CD4-positive, CD25-positive, alpha-beta regulatory T cell (primary cell): ENCODE data around the gene ALOX15. TPM values are rescaled to one million over a fixed set of nuclear protein-coding genes. Genes with fewer than 3 reads are reported as not detected.
A peak's percentile ranks its signal among the peaks of the same experiment; 100 is the strongest.

Experiments
- ATAC-seq, 2 donors: fragments of 150-1000 bp; cut with Tn5 transposase; one replicate each; pipeline ENCODE4 v1.10.0; 2021; ENCODE audit warnings: low read depth in 2 of 2, moderate number of reproducible peaks in 2 of 2, moderate library complexity in 1 of 2
- DNase-seq, 3 donors: peaks; one replicate each; pipeline versions ENCODE4 v3.0.0 to v3.0.0-alpha.2; 2012 to 2022; ENCODE audit warnings: mixed read lengths in 1 of 3
- H3K27ac ChIP-seq: one replicate; pipeline ENCODE4 v1.7.0; 2013; ENCODE audit warnings: mild to moderate bottlenecking, low read length; ENCODE audit not compliant: insufficient read depth, poor library complexity, severe bottlenecking
- H3K27me3 ChIP-seq: one replicate; pipeline ENCODE4 v1.7.0; 2013; ENCODE audit warnings: low read length; ENCODE audit not compliant: control insufficient read depth, insufficient read depth
- H3K36me3 ChIP-seq: one replicate; pipeline ENCODE4 v1.7.0; 2013; ENCODE audit warnings: mild to moderate bottlenecking, low read length, moderate library complexity; ENCODE audit not compliant: control insufficient read depth, insufficient read depth
- H3K4me1 ChIP-seq: 2 replicates; pipeline ENCODE4 v1.7.0; 2013; ENCODE audit warnings: mild to moderate bottlenecking, low read length; ENCODE audit not compliant: insufficient read depth, control insufficient read depth, poor library complexity, severe bottlenecking
- H3K4me3 ChIP-seq: one replicate; pipeline ENCODE4 v1.7.0; 2013; ENCODE audit warnings: low read depth, mild to moderate bottlenecking, low read length, moderate library complexity
- H3K9me3 ChIP-seq, 2 experiments: 1 replicate in 1 of 2; 2 replicates in 1 of 2; pipeline ENCODE4 v1.7.0; 2013; ENCODE audit warnings: low read length in 2 of 2, mild to moderate bottlenecking in 1 of 2, moderate library complexity in 1 of 2; ENCODE audit not compliant: control insufficient read depth in 2 of 2
- H3K27ac Mint-ChIP-seq, 3 donors: one replicate each; pipeline ENCODE4 v1.8.0; 2020 to 2022; ENCODE audit warnings: mild to moderate bottlenecking in 3 of 3, mixed read lengths in 3 of 3, moderate library complexity in 2 of 3
- H3K27me3 Mint-ChIP-seq: one replicate; pipeline ENCODE4 v1.8.0; 2022; ENCODE audit warnings: mild to moderate bottlenecking, mixed read lengths
- H3K36me3 Mint-ChIP-seq: one replicate; pipeline ENCODE4 v1.8.0; 2020; ENCODE audit warnings: mixed read lengths
- H3K4me1 Mint-ChIP-seq, 4 donors: one replicate each; pipeline ENCODE4 v1.8.0; 2020 to 2022; ENCODE audit warnings: mixed read lengths in 4 of 4, mild to moderate bottlenecking in 1 of 4
- H3K4me3 Mint-ChIP-seq, 4 donors: one replicate each; pipeline ENCODE4 v1.8.0; 2020 to 2022; ENCODE audit warnings: mild to moderate bottlenecking in 4 of 4, mixed read lengths in 4 of 4, moderate library complexity in 3 of 4
- H3K9me3 Mint-ChIP-seq, 7 donors: one replicate each; pipeline ENCODE4 v1.8.0; 2020 to 2022; ENCODE audit warnings: mixed read lengths in 7 of 7, mild to moderate bottlenecking in 3 of 7, moderate library complexity in 2 of 7
- polyA plus RNA-seq, 4 donors: library from polyadenylated mRNA; unstranded; fragments of 300-500 nt; fragmentation: Illumina TruSeq; gene quantifications; one replicate each; pipeline ENCODE4 v1.2.3, GENCODE V29; 2021
- total RNA-seq: library from RNA; stranded (reverse); gene quantifications from one replicate; pipeline ENCODE4 v1.2.3, GENCODE V29; 2022

ALOX15 gene
- total and polyA plus RNA-seq, 5 donors from 2014 or later = not detected

DNA sequence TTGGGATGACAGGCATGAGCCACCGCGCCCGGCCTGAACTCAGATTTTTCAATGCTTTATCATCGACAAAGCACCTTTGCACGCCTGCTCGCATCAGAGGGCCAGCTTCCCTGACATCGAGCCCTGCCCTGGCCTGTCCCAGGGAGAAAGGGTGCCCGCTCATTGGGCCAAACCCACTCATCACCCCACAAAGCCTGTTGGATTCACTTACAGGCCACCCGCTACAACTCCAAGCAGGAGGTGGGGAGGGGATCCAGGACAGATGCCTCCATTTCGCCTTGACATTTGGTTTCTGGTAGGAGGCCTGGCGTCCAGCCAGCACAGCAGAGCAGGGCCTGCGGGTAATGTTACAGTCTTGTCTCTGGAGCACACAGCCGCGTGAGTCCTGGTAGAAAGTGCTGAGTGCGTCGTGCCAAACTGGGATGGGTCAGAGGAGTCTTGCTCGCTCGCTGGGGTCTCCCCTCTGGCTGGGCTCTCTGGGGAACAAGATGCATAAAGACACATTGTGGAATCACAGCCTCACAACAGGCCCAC, 37.3 kb downstream of the ALOX15 start:
- Mint-ChIP-seq H3K27ac (no peak overlapping the region), H3K27me3 (peaks cover 12% of the 10 kb centered on the region), H3K9me3 (no peaks in the 10 kb centered on the region), H3K36me3 (no peaks in the 10 kb centered on the region), H3K4me1 (no peaks in the 10 kb centered on the region), H3K4me3 (no peak overlapping the region)
- peaks cover 6% of the 10 kb centered on the region for H3K27me3 ChIP-seq
- H3K36me3 ChIP-seq = no peaks in the 10 kb centered on the region
- H3K9me3 ChIP-seq = no peaks in the 10 kb centered on the region
- H3K27ac ChIP-seq = no peak overlapping the region
- H3K4me3 ChIP-seq = no peak overlapping the region
- no peak for DNase-seq
- ATAC-seq = no peak
- H3K4me1 ChIP-seq = no peaks in the 10 kb centered on the region

DNA sequence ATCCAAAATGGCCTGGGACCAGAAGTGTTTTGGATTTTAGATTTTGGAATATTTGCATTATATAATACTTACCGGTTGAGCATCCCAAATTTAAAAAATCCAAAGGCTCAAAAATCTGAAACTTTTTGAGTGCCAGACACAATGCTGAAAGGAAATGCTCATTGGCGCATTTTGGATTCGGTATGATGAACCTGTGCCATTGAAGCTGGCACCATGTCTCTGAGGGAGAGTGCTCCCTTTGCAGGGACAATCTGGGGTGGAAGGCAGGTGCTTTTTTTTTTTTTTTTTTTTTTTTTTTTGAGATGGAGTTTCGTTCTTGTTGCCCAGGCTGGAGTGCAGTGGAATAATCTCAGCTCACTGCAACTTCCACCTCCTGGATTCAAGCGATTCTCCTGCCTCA, 39.4 kb downstream of the ALOX15 start:
- no peaks in the 10 kb centered on the region for H3K9me3 ChIP-seq
- H3K9me3 Mint-ChIP-seq = no peaks in the 10 kb centered on the region
- no peaks in the 10 kb centered on the region for H3K36me3 ChIP-seq
- no peaks in the 10 kb centered on the region for H3K4me1 Mint-ChIP-seq
- H3K27ac Mint-ChIP-seq = peak overlapping the region in 1 of 3 donors; percentile 20
- no peaks in the 10 kb centered on the region for H3K27me3 ChIP-seq
- DNase-seq = no peak
- no peak overlapping the region for H3K4me3 Mint-ChIP-seq
- peaks cover 2% of the 10 kb centered on the region for H3K27me3 Mint-ChIP-seq
- ATAC-seq = no peak
- H3K4me1 ChIP-seq = no peaks in the 10 kb centered on the region
- H3K36me3 Mint-ChIP-seq = no peaks in the 10 kb centered on the region
- H3K4me3 ChIP-seq = no peak overlapping the region
- no peak overlapping the region for H3K27ac ChIP-seq

DNA sequence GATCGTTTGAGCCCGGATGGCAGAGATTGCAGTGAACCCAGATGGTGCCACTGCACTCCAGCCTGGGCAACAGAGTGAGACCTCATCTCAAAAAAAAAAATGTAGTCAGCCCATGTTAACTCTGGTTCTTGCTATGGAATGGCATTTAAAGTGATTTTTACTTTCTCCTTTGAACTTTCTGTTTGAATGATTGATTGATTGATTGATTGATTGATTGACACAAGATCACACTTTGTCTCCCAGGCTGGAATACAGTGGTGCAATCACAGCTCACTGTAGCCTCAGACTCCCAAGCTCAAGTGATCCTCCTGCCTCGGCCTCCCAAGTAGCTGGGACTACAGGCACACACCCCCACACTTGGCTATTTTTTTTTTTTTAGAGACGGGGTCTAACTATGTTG, 40.2 kb downstream of the ALOX15 start:
- Histone ChIP-seq H3K9me3 (no peaks in the 10 kb centered on the region), H3K27ac (no peak overlapping the region), H3K4me3 (no peak overlapping the region), H3K4me1 (no peaks in the 10 kb centered on the region), H3K27me3 (no peaks in the 10 kb centered on the region), H3K36me3 (no peaks in the 10 kb centered on the region)
- H3K4me3 Mint-ChIP-seq = no peak overlapping the region
- DNase-seq (no peak), ATAC-seq (no peak)
- no peaks in the 10 kb centered on the region for H3K36me3 Mint-ChIP-seq
- no peaks in the 10 kb centered on the region for H3K9me3 Mint-ChIP-seq
- H3K4me1 Mint-ChIP-seq = no peaks in the 10 kb centered on the region
- H3K27me3 Mint-ChIP-seq = no peaks in the 10 kb centered on the region
- no peak overlapping the region for H3K27ac Mint-ChIP-seq

DNA sequence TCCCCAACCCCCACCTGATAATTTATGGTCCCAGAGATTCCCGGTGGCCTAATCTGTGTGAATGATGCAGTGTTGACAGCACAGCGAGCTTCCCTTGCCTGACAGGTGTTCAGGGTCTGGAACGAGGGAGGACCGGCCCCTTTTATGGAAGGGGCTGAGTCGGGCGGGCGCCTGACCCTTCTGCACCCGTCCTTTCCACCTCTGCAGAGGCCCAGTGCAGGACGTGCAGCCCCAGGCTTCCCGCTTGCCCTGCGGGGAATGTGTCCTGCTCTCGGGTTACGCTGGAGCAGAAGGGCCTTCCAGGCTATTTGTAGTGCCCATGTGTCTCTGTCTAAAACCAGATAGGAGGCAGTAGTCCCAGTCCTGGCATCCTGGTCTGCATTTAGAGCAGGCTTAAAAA, 40.9 kb downstream of the ALOX15 start:
- no peak overlapping the region for H3K27ac Mint-ChIP-seq
- DNase-seq (no peak), ATAC-seq (no peak)
- no peaks in the 10 kb centered on the region for H3K9me3 ChIP-seq
- no peaks in the 10 kb centered on the region for H3K4me1 ChIP-seq
- H3K27ac ChIP-seq = no peak overlapping the region
- no peak overlapping the region for H3K4me3 Mint-ChIP-seq
- no peak overlapping the region for H3K4me3 ChIP-seq
- no peaks in the 10 kb centered on the region for H3K36me3 ChIP-seq
- no peaks in the 10 kb centered on the region for H3K9me3 Mint-ChIP-seq
- no peaks in the 10 kb centered on the region for H3K36me3 Mint-ChIP-seq
- no peaks in the 10 kb centered on the region for H3K27me3 Mint-ChIP-seq
- no peaks in the 10 kb centered on the region for H3K4me1 Mint-ChIP-seq
- H3K27me3 ChIP-seq = no peaks in the 10 kb centered on the region

DNA sequence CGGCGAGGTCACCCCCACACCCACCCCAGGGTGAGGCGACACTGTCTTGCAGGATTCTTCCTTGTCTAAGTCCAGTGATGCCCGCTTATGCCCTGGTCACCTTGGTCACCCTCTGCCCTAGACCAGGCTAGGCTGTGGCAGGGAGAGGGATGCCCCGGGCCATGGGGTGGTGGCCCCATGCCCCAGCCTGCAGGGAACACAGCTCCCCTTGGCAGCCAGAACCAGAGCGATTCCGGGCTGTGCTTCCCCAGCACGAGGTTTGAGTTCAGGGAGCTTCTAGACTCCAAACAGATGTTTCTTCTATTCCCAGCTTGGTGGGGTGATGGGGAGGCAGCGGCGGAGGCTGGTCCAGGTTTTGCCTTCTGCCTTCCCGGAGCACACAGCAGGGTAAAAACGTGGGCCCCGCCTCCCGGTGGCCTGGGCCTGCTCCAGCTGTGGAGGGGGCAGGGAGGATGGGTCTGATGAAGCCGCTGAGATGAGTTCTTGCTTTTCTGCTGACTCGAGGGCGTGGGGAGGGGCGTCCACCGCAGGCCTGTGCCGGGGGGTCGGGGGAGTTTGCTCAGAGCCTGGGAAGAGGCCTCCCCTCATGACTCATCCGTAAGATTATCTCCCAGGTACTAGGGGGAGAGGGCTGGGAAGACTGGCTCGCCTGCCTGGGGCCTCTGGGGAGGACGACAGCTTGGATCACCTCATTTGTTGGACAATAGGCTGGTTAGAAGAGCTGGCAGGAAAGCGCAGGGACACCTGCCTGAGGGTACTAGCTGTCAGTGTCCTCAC, 41.8 kb downstream of the ALOX15 start:
- ATAC-seq = no peak
- Mint-ChIP-seq H3K4me1 (peaks cover 0 to 4% (median 0%) of the 10 kb centered on the region in 4 donors), H3K4me3 (no peak overlapping the region), H3K27ac (no peak overlapping the region), H3K36me3 (no peaks in the 10 kb centered on the region), H3K9me3 (no peaks in the 10 kb centered on the region), H3K27me3 (no peaks in the 10 kb centered on the region)
- no peaks in the 10 kb centered on the region for H3K9me3 ChIP-seq
- H3K36me3 ChIP-seq = no peaks in the 10 kb centered on the region
- H3K27me3 ChIP-seq = no peaks in the 10 kb centered on the region
- H3K27ac ChIP-seq = no peak overlapping the region
- H3K4me3 ChIP-seq = no peak overlapping the region
- no peaks in the 10 kb centered on the region for H3K4me1 ChIP-seq
- DNase-seq = no peak

DNA sequence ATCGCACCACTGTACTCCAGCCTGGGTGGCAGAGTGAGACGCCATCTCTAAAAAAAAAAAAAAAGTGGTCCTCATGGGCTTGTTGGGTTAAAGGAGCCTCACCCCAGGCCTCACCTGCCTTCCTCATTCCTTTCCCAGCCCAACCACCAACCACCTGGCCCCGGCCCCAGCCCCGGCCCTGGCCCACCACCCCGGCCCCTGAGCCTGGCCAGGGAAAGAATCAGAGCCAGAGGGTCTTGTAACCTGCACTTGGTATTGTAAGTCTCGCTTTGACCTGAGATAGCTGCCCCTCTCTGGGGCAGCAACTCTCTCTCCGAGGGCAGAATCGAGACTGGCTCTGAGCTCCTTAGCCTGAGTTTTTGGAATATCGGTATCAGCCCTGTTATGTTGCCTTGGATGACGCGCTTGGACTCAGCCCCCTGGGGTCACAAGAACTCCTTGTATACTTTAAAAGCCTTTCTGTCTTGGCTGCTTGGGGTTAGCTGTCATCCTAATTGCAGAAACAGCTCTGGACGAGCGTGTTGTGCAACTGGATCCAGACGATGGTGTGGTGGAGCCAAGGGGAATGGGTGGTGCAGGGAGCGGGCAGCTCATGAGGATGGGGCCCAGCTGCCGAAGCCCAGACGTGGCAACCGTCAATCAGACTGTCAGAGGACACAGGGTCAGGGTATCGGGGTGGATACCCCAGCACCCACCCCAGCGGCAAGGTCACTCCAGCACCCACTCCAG, 42.5 kb downstream of the ALOX15 start:
- Mint-ChIP-seq H3K27ac (no peak overlapping the region), H3K4me3 (no peak overlapping the region), H3K9me3 (no peaks in the 10 kb centered on the region), H3K27me3 (no peaks in the 10 kb centered on the region), H3K36me3 (no peaks in the 10 kb centered on the region), H3K4me1 (peaks cover 0 to 4% (median 0%) of the 10 kb centered on the region in 4 donors)
- H3K9me3 ChIP-seq = no peaks in the 10 kb centered on the region
- no peak for DNase-seq
- H3K36me3 ChIP-seq = no peaks in the 10 kb centered on the region
- no peak overlapping the region for H3K27ac ChIP-seq
- no peaks in the 10 kb centered on the region for H3K27me3 ChIP-seq
- ATAC-seq = no peak
- no peak overlapping the region for H3K4me3 ChIP-seq
- H3K4me1 ChIP-seq = no peaks in the 10 kb centered on the region

DNA sequence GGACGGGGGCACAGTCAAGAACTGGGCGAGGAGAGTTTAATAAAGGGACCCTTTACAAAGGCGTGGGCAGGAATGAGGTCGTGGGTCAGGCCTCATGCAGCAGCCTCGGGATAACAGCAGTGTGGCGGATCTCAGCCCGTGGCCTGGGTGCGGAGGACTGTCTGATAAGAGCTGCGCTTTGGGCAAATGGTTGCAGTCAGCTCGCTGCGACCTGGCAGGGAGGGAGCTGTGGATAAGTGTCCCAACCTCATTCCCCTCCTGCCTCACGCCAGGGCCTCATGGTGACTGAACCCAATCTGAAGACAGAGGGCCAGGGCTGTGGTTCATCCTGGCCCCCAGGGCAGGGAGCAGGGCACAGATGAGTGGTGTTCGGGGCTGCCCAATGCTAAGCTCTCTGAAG, 43.5 kb downstream of the ALOX15 start:
- Mint-ChIP-seq H3K36me3 (no peaks in the 10 kb centered on the region), H3K27ac (no peak overlapping the region), H3K4me1 (peaks cover 0 to 4% (median 0%) of the 10 kb centered on the region in 4 donors), H3K27me3 (no peaks in the 10 kb centered on the region), H3K4me3 (no peak overlapping the region), H3K9me3 (no peaks in the 10 kb centered on the region)
- H3K27ac ChIP-seq = no peak overlapping the region
- H3K4me1 ChIP-seq = no peaks in the 10 kb centered on the region
- ATAC-seq = no peak
- H3K27me3 ChIP-seq = no peaks in the 10 kb centered on the region
- H3K4me3 ChIP-seq = no peak overlapping the region
- no peaks in the 10 kb centered on the region for H3K36me3 ChIP-seq
- no peak for DNase-seq
- H3K9me3 ChIP-seq = no peaks in the 10 kb centered on the region
